ENCODE data around the gene TSR1.

- TF ChIP-seq CTCF (IDR thresholded peaks at IDR 0.05) = no peak
- TF ChIP-seq POLR2A (IDR thresholded peaks at IDR 0.05) = no peak
These were observed 14.9 kb downstream of the TSR1 start for GRCh38 chr17:2321399-2321798.

Measured in thyroid gland (tissue), 4 donors.